ENCODE measurements around the gene RPS6KB2. TPM values are rescaled to one million over a fixed set of nuclear protein-coding genes. Genes with fewer than 3 reads are reported as not detected.

The RPS6KB2 gene
- total RNA-seq, 4 donors from 2014 or later, result 34.0 to 51.0 (median 48.0) TPM

DNA sequence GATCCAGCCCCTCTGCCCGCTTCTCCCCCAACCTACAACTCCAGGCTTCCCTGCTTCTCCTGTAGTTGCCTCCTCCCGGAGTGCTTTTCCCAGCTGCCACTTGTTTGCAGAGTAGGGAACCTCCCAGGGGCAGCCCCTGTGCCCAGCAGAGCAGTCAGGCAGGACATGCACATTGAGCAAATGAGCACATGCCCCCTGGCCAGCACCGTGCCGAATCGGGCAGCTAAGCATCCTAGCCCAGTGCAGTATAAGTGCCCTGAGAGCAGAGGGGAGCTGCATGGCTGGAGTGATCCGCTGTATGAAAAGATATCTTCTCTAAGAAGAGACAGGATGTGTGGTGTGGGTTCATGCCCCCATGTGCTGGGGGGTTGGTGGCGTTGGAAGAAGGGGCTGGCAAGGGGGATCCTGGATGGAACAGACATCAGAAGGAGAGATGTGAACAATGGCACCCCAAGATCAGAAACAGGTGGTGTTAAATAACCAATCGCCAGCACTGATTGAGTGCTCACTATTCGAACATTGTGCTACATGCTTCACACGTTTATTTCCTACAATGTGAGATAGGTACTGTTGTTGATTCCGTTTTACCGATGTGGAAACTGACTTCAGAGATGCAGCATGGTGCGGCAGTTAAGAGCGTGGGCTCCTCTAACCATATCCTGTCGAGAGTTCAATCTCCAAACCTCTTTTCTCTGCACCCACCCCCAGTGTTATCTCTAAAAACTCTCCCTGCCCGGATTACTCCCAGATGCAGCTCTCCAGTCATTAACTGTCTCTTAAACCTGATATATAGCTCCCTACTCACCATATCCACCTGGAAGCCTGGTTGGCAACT lies 55.8 kb downstream of the RPS6KB2 start:
- peak overlapping the region; percentile 58 to 72 (median 62) for H3K4me3 ChIP-seq
- H3K4me1 ChIP-seq, result peaks cover 18 to 43% (median 38%) of the 10 kb centered on the region in 4 donors
- H3K36me3 ChIP-seq, result peaks cover 7 to 33% (median 20%) of the 10 kb centered on the region in 4 donors
- WGBS, result 92% methylated on average over 16 of the region's 16 CpGs
- peak overlapping the region; percentile 80 to 87 (median 82) for H3K27ac ChIP-seq (replicated peaks in 1 of 4)
- TF ChIP-seq EP300 (IDR thresholded peaks at IDR 0.05) (no peak), CTCF (IDR thresholded peaks at IDR 0.05) (no peak), POLR2A (IDR thresholded peaks at IDR 0.05; ENCODE audit: low read depth) (no peak), POLR2AphosphoS5 (IDR thresholded peaks at IDR 0.05) (no peak)
- DNase-seq (ENCODE audit: extremely low spot score), result no peak
- no peaks in the 10 kb centered on the region for H3K9me3 ChIP-seq
- intact Hi-C loops (cut with DNase I), result no loop called here
- no peaks in the 10 kb centered on the region for H3K27me3 ChIP-seq

GRCh38 chr11:67484847-67485311 lies 56.6 kb downstream of the RPS6KB2 start:
- TF ChIP-seq POLR2AphosphoS5 (IDR thresholded peaks at IDR 0.05), result no peak
- peaks cover 7 to 41% (median 28%) of the 10 kb centered on the region in 4 donors for H3K36me3 ChIP-seq
- no peak for DNase-seq (ENCODE audit: extremely low spot score)
- H3K27ac ChIP-seq (replicated peaks in 1 of 4), result no peak overlapping the region
- H3K27me3 ChIP-seq, result no peaks in the 10 kb centered on the region
- H3K4me3 ChIP-seq, result no peak overlapping the region
- intact Hi-C loops (cut with DNase I), result no loop called here
- 73% methylated on average over 9 of the region's 11 CpGs for WGBS
- H3K4me1 ChIP-seq, result peaks cover 18 to 43% (median 38%) of the 10 kb centered on the region in 4 donors
- H3K9me3 ChIP-seq, result no peaks in the 10 kb centered on the region

Small RNA genes within 50 kb of the gene (small RNA-seq; reads per million reads assigned to genes)
- 0 reads per million in 3 donors for gene RNU6-1238P

Other genes with a start within 250 kb of the RPS6KB2 start
- gene GRK2, start 162.0 kb upstream of the RPS6KB2 start, total RNA-seq, result 10 to 100 TPM; 46.9 to 68.8 (median 59.5) TPM
- 10 to 100 TPM; 27.7 to 53.0 (median 39.5) TPM for gene ANKRD13D, start 139.2 kb upstream of the RPS6KB2 start, total RNA-seq
- gene SSH3, start 125.0 kb upstream of the RPS6KB2 start, total RNA-seq, result 10 to 100 TPM; 28.2 to 51.5 (median 44.0) TPM
- 100 to 1,000 TPM in 1 of 4 donors, 10 to 100 TPM in 3; 77.2 to 106 (median 83.1) TPM for gene POLD4, start 74.9 kb upstream of the RPS6KB2 start, total RNA-seq
- gene CLCF1, start 54.9 kb upstream of the RPS6KB2 start, total RNA-seq, result 10 to 100 TPM in 3 of 4 donors, 1 to 10 TPM in 1; 8.3 to 28.3 (median 11.8) TPM
- gene RAD9A, start 36.5 kb upstream of the RPS6KB2 start, total RNA-seq, result 10 to 100 TPM; 10.7 to 16.7 (median 12.7) TPM
- 10 to 100 TPM; 56.9 to 87.3 (median 78.7) TPM for gene PPP1CA, start 26.6 kb upstream of the RPS6KB2 start, total RNA-seq
- 1 to 10 TPM in 3 of 4 donors, under 1 TPM in 1; 0.57 to 2.8 (median 1.2) TPM for gene TBC1D10C, start 24.4 kb upstream of the RPS6KB2 start, total RNA-seq
- gene CARNS1, start 12.8 kb upstream of the RPS6KB2 start, total RNA-seq, result 1 to 10 TPM in 2 of 4 donors, under 1 TPM in 2; 0.83 to 1.9 (median 1.2) TPM
- gene PTPRCAP, start 9.2 kb downstream of the RPS6KB2 start, total RNA-seq, result 1 to 10 TPM; 2.4 to 8.9 (median 3.6) TPM
- 10 to 100 TPM; 48.6 to 87.1 (median 70.7) TPM for gene CORO1B, start 15.0 kb downstream of the RPS6KB2 start, total RNA-seq
- gene GPR152, start 24.2 kb downstream of the RPS6KB2 start, total RNA-seq, result not detected
- gene CABP4, start 26.9 kb downstream of the RPS6KB2 start, total RNA-seq, result 1 to 10 TPM in 2 of 4 donors, under 1 TPM in 2; 0.50 to 2.9 (median 1.5) TPM
- gene TMEM134, start 40.8 kb downstream of the RPS6KB2 start, total RNA-seq, result 10 to 100 TPM; 36.1 to 48.7 (median 46.2) TPM
- 100 to 1,000 TPM in 3 of 4 donors, 10 to 100 TPM in 1; 68.1 to 121 (median 108) TPM for gene AIP, start 54.5 kb downstream of the RPS6KB2 start, total RNA-seq
- gene PITPNM1, start 76.9 kb downstream of the RPS6KB2 start, total RNA-seq, result 10 to 100 TPM; 11.6 to 23.6 (median 15.3) TPM
- 100 to 1,000 TPM in 1 of 4 donors, 10 to 100 TPM in 3; 61.0 to 111 (median 67.8) TPM for gene CDK2AP2, start 79.7 kb downstream of the RPS6KB2 start, total RNA-seq
- not detected for gene CABP2, start 95.0 kb downstream of the RPS6KB2 start, total RNA-seq
- gene GSTP1, start 155.3 kb downstream of the RPS6KB2 start, total RNA-seq, result 100 to 1,000 TPM; 469 to 810 (median 596) TPM
- gene NDUFV1, start 178.4 kb downstream of the RPS6KB2 start, total RNA-seq, result 100 to 1,000 TPM; 196 to 252 (median 212) TPM
- 1 to 10 TPM; 1.9 to 4.8 (median 3.5) TPM for gene NUDT8, start 201.4 kb downstream of the RPS6KB2 start, total RNA-seq
- not detected for gene TBX10, start 211.3 kb downstream of the RPS6KB2 start, total RNA-seq
- not detected for gene ACY3, start 222.2 kb downstream of the RPS6KB2 start, total RNA-seq
- not detected for gene ALDH3B2, start 246.1 kb downstream of the RPS6KB2 start, total RNA-seq